GM19324 (cell line): ENCODE measurements around the gene WBP2NL.

ENCODE experiments used
- ATAC-seq: cut with Tn5 transposase; IDR thresholded peaks from one replicate; pipeline ENCODE4 v1.9.1; 2021; ENCODE audit warnings: mild to moderate bottlenecking, moderate library complexity; ENCODE audit not compliant: unreplicated experiment, low FRiP score

Gene WBP2NL

DNA sequence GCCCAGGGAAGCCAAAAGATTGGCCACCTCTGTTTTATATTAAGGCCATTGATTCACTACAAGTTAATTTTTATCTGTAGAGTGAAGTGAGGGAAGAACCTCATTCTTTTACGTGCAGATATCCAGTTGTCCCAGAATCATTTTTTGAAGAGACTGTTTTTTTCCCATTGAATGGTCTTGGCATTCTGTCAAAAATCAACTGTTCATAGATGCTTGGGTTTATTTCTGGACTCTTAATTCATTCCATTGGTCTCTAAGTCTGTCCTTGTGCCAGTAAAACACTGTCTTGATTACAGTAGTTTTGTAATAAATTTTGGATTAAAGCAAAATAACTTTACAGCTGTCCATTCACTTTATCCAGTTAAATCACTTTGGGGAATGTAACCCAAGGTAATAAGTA, 26.8 kb downstream of the WBP2NL start:
- ATAC-seq, result no peak

DNA sequence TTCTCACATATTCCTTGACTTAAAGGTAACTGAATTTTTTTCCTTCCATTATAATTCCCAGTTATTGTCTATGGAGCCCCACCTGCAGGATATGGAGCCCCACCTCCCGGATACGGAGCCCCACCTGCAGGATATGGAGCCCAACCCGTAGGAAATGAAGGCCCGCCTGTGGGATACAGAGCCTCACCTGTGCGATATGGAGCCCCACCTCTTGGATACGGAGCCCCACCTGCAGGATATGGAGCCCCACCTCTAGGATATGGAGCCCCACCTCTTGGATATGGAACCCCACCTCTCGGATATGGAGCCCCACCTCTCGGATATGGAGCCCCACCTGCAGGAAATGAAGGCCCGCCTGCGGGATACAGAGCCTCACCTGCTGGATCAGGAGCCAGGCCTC, 28.1 kb downstream of the WBP2NL start:
- ATAC-seq, result no peak

DNA sequence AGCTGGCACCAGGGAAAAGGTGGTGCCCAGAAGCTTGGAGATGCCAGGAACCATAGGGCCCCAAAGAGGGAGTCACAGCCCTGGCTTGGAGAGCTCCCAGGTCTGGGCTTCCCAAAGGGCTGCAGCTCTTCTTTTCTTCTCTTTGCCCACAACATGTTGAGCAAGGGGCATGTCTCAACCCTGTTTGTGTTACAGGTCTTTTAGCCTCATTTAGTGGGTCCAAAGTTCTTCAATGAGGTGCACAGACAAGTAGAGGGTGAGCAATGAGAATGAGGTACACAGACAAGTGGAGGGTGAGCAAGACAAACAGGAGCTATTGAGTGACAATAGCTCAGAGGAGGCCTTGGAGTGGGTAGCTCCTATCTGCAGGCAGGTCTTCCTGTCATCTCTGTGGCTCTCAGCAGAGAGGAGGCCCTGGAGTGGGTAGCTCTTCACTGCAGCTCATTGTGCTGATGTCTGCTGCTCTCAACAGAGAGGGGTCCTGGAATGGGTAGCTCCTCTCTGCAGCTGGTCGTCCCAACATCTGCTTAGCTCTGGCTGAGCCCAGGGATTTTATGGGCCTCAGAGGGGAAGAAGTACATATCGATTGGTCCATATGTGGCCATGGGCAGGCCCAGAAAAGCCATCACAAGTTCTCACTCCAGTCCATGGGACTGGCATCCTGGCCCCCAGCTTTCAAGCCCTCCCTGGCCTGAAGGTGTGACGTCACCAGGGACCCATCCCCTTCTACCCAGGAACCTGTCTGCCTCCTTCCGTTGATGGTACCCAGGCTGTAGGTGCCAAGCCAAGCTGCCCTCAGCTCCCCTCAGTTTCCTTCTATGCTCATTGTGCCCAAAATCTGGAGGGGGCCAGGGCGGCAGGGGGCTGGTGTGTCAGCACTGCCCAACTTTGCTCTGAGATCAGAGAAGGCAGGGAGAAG, 34.9 kb downstream of the WBP2NL start:
- no peak for ATAC-seq

DNA sequence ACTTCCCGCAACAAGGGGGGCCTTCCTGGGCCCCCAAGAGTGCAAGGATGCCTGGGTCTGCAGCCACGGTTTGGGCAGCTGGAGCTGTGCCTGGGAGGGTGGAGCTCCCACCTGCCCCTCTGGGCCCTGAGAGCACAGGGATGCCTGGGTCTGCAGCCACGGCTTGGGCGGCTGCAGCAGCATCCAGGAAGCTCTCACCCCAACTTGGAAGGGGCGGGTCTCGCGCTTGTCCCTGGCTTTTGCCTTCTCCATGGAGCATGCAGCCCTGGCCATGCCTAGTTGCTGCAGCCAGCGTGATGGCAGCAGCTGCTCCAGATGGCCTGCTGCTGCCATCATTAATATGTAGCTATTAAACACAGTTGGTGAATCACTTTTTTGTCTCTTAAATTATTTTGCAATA, 36.7 kb downstream of the WBP2NL start:
- no peak for ATAC-seq

DNA sequence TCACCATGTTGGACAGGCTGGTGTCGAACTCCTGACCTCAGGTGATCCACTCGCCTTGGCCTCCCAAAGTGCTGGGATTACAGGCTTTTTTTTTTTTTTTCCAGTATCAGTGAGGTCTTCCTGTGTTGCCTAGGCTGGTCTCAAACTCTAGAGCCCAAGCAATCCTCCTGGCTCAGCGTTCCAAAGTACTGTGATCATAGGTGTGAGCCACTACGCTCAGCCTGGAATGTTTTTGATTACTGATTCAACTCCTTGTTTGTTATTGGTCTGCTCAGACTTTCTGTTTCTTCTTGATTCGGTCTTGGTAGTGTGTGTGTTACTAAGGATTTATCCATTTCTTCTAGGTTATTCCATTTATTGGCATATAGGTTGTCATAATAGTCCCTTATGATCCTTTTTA, 40.7 kb downstream of the WBP2NL start:
- ATAC-seq, result no peak

DNA sequence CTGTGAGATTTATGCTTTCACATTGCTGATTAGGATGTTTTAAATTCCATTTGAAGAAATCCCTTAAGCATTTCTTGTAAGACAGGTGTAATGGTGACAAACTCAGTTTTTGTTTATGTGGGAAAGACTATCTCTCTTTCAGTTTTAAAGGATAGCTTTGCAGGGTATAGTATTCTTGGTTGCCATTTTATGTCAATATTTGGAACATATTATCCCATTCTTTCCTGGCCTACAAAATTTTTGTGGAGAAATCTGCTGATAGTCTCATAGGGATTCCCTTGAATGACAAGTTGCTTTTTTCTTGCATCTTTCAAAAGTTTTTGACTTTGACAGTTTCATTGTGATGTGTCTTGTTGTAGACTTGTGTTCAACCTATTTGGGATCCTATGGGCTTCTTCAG, 43.2 kb downstream of the WBP2NL start:
- ATAC-seq, result no peak

DNA sequence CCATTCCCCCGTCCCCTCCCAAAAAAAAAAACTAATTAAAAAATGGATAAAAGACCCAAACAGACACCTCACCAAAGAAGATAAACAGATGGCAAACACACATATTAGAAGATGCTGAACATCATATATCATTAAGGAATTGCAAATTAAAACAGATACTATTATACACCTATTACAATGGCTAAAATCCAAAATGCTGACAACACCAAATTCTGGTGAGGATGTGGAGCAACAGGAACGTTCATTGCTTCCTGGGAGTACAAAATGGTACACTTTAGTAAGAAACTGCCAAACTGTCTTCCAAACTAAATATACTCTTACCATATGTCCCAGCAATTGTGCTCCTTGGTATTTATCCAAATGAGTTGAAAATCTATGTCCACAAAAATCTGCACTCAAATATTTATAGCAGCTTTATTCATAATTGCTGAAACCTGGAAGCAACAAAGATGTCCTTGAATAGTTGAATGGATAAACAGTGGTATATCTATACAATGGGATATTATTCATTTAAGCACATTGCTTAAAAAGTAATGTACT, 52.1 kb downstream of the WBP2NL start:
- ATAC-seq, result no peak

DNA sequence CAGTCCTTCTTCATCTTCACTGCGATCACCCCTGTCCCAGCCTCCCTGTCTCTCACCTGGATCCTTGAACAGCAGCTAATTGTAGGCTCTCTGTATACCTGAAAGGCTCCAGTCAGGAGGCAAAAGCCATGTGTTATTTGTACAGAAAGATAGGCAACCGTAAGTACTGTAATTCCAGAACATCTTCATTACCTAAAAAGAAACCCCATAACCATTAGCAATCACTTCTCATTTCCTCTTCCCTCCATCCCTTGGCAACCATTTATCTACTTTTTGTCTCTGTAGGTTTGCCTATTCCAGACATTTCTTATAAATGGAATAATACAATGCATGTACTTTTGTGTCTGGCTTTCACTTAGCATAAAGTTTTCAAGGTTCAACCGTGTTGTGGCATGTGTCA, 54.2 kb downstream of the WBP2NL start:
- no peak for ATAC-seq

DNA sequence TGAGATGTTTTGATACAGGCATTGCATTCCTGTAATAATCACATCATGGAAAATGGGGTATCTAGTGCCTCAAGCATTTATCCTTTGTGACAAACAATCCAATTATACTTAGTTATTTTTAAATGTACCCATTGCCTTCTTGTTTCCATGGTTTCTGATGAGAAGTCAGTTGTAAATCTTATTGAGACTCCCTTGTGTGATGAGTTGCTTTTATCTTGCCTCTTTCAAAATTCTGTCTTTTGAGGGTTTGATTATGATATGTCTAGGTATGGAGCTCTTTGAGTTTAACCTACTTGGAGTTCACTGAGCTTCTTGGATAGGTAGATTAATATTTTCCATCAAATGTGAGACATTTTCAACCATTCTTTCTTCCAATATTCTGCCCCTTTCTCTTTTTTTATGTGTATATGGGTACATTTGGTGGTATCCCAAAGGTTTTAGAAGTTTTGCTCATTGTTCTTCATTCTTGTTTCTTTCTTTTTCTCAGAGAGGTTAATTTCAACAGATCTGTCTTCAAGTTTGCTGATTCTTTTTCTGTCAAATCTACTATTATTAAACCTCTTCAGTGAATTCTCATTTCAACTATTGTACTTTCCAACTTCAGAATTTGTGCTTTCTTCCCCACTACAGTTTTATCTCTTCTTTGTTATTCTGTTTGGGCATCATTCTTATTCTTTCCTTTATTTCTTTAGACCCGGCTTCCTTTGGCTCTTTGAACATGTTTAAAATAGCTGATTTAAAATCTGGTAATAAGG, 58.3 kb downstream of the WBP2NL start:
- no peak for ATAC-seq

DNA sequence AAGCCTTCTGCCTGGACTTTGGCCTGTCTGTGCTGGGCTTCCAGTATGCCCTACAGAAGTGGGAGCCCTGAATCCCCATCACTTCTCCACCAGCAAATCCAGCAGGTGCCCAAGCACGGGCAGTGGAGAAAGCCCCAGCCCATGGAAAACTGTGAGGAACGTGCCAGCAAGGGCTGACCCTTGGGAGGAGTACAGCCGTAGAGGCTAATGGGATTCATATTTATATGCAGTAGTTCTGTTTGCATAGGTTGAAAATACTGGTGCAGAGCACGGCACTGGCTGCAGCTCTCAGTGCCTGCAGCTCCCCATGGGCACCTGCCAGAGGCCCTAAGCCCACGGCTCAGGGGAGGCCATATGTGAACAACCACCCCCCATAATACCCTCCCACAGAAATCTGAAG, 61.9 kb downstream of the WBP2NL start:
- no peak for ATAC-seq

DNA sequence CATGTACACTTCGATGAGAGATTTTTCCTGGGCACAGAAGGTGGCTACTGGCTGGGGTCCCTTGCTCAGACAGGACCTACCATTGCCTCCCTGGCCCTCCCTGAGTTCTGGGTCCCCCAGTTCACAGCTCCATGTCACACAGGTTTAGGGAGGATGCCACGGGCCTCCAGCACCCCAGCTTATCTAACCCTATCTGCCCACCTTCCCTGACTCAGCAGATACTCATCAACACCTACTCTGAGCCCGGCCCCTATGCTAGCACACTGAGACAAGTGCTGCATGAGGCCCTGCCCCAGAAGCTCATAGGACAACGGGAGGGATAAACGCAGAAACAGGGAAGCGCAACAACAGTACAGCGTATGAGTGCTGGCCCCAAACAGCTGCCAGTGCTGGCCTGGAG, 62.5 kb downstream of the WBP2NL start:
- no peak for ATAC-seq

DNA sequence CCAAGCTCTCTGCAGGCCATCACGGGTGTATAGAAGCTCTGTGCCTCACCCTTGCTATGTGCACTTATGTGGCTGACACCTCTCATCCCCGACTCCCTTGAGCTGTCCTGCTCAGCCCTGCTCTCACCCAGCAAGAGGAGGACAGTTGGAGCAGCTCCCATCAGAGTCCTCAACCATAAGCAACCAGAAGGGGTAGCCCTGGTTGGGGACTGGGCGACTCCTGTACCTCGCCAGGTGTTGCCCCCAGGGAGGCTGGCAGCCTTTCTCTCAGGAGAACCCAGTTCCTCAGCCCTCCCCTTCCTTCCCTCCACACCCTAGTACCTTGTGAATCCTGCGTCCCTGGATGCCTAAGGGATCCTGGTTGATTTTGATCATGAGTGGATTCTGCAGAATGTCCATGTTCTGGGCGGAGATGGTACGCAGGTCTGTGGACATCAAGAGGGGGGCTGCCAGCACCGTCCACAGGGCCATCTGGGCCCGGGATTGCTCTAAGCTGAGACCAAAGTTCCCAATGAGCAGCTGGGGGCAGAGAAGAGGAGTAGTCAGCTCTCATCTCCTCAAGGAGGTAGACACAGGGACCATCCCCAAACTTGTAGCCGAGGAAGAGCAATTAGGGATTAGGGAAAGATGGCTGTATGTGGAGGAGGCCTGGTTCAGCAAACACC, 64.0 kb downstream of the WBP2NL start:
- no peak for ATAC-seq

DNA sequence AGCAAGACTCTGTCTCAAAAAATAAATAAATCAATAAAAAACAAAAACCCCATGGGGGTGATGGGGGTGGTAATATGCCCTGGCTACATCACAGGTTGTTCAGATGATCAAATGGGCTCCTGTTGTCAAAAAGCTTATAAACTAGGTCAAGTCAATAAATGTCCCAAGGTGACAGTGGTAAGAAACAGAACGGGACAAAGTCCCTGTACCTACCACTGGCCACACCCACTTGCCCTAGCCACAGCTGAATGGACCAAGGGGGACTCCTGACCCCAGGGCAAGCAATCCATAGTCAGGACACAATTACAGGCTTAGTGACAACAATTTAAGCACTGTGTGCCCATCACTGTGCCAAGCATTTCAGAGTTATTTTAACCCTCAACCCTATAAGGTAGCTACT, 66.0 kb downstream of the WBP2NL start:
- ATAC-seq, result no peak

DNA sequence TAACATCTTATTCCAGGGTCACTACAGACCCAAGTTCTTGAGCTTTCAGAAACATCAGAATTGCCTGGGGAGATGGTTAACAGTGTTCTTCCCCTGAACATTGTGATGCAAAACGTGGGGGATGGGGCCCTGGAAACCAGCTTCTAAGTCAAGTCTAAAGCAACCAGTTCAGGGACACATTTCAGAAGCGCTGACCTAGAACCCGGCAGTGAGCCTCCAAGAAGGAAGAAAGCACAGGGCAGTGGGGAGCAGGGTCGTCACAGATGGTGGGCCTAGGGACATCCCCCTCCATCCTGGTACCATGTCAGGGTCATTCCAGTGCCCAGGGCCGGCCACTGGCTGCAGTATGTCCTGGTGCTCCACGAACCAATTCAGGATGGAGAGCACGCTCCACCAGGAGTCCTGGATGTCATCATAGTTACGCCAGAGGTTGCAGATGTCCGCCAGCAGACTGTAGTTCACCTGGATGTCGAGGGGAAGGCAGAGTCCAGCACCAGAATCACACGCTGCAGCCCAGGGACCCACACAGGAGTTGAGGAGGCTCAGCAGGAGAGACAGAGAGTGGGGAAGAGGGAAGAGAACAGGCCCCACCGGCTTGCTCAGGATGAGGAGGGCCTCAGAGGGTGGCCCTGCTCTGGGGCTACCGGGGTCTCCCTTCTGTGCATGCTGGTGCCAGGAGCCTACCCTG, 67.0 kb downstream of the WBP2NL start:
- ATAC-seq, result no peak

DNA sequence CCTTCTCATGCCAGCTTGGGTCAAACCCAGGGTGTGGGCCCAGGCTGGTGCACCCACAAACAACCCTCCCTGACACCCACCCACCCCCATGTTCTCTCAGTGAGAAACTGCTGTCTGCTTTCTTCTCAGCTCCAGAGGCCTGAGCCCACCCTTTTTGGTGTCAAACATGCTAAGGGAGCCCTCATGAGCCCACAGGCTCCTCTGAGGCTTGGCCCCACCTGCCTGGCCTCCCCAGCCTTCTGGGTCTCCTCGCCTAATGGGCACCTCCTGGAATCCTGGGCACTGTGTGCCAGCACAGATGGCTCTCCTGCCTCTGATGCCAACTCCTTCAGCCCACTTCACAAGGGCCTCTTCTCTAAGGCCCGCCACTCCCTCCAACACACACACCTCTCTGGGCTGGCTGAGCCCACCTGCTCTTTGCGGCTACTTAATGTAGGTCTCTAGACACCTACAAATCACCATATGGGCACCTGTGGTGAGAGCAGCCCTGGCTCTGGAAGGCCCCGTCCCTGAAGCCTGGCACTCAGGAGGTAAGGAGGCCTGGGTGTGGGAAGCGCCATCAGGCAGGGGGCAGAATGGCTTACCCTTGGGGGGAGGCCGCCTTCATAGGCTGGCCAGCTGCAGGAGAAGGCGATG, 67.7 kb downstream of the WBP2NL start:
- ATAC-seq, result no peak

DNA sequence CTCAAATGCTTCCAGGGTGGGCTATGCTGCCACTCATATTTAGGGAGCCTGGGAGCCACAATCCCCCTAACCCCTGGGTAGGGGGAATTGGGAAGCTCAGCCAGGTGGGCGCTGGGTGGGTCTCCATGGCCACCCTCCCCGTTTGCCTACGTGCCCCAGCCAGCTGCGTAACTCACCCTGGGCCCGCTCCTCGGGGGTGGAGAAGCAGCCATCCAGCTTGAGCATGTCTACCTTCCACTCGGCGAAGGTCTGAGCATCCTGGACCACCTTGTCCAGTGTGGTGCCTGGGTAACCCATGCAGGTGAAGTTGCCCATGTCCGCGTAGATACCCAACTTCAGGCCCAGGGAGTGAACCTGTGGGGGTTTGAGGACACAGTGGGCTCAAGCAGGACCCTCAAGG, 68.3 kb downstream of the WBP2NL start:
- ATAC-seq, result no peak

DNA sequence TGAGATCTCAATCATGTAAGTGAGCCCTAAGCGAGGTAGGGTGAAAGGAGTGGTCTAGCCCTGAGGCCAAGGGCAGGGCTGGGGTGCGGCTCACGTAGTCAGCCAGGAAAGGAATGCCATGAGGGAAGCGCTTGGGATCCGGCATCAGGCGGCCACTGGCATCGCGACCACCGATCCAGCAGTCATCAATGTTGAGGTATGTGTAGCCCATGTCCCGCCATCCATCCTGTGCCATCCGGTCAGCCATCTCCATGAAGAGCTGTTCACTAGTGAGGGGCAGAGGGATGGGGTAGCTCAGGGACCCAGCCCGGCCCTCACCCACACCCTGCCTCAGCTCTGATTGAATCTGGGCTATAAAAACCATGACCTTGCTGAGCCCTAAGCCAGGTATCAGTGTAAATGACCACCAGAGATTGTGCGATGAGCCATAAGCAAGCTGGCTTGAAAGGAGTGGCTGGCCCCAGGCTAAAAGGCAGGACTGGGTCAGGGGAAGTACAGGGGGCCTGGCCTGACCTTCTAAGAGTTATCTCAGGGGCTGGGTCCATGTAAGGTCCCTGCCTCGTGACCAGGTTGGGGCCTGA, 69.2 kb downstream of the WBP2NL start:
- no peak for ATAC-seq

DNA sequence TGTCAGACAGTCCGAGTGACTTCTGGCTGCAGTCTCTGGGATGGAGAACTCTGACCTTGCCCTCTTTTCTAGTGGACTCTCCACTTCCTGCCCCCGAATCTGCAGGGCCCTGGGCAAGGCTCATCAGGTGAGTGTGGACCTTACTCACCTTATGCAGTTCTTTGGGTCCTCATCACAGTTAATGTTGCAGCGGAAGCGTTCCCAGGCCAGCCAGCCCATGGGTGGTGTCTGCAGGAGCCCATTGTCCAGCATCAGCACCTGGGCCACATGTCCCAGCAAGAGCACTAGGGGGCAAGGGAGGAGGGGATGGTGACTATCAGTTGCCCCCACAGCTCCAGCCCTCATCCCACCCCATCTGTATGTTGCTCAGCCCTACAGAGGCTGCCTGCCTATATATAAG, 69.7 kb downstream of the WBP2NL start:
- ATAC-seq, result no peak

DNA sequence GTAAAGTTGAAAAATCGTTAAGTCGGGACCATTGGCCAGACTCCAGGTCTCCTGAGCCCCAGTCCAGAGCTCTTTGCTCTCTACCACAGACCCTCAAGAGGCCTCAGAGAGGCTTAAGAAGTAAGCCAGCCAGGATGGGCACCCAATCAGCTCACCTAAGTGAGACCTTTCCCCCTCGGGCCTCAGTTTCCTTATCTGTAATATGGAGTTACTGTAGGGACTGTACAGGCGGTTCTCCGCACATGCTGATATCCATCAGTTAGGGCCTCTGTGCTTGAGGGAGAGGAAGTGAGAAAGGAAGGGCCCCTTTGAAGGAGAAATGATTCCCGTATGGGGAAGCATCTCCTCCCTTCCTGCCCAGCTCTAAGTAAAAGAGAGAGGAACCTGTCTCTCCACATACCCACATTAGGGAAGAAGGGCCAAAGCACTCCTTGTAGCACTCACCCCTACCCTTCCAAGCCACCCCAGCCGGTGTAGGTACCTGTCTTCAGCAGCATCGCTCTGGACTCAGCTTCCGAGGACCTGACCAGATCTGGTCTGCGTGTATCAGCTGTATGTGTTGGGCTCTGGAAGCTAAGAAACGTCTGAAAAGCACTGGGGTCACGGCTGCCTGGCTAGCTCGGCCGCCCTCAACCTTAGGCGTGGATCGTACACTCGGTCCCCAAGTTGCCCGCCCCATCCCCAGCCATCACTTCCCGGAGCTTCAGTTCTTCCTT, 71.4 kb downstream of the WBP2NL start:
- ATAC-seq, result no peak
